T-helper 2 cell treated with Interferon-gamma antibody and Interleukin-4, amounts not matched to agents 5 μg/mL and 100 μg/mL, for 36 hours (primary cell): ENCODE results near the gene CEP85L.

Source experiments
- DNase-seq: peaks from one replicate; pipeline ENCODE4 v3.0.0; 2021; ENCODE audit warnings: low spot score
- H3K27ac Mint-ChIP-seq: one replicate; pipeline ENCODE4 v1.8.0; 2021; ENCODE audit warnings: mild to moderate bottlenecking, mixed read lengths
- H3K27me3 Mint-ChIP-seq: one replicate; pipeline ENCODE4 v1.8.0; 2021; ENCODE audit warnings: low read depth, mixed read lengths
- H3K36me3 Mint-ChIP-seq: one replicate; pipeline ENCODE4 v1.8.0; 2021; ENCODE audit warnings: low read depth, mixed read lengths
- H3K4me1 Mint-ChIP-seq: one replicate; pipeline ENCODE4 v1.8.0; 2021; ENCODE audit warnings: low read depth, mixed read lengths
- H3K4me3 Mint-ChIP-seq: one replicate; pipeline ENCODE4 v1.8.0; 2022; ENCODE audit warnings: mild to moderate bottlenecking, moderate library complexity, mixed read lengths
- H3K9me3 Mint-ChIP-seq: one replicate; pipeline ENCODE4 v1.8.0; 2021; ENCODE audit warnings: mixed read lengths

Gene CEP85L

DNA sequence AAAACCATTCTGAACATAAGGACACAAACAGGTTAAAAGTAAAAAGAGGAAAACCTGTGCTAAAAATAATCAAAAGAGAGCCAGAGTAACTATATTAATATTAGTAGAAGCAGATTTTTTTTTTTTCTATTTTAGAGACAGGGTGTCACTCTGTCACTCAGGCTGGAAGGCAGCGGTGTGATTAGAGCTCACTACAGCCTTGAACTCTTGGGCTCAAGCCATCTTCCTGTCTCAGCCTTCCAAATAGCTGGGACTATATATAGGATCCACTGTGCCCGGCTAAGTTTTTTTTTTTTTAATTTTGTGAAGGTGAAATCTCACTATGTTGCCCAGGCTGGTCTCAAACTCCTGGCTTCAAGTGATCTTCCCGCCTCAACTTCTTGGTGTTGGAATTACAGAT is 136.7 kb downstream of the CEP85L start:
- H3K4me3 Mint-ChIP-seq: no peak overlapping the region
- H3K27me3 Mint-ChIP-seq: no peaks in the 10 kb centered on the region
- peaks cover 25% of the 10 kb centered on the region for H3K36me3 Mint-ChIP-seq
- H3K27ac Mint-ChIP-seq: no peak overlapping the region
- no peak for DNase-seq
- no peaks in the 10 kb centered on the region for H3K9me3 Mint-ChIP-seq
- peaks cover 6% of the 10 kb centered on the region for H3K4me1 Mint-ChIP-seq

DNA sequence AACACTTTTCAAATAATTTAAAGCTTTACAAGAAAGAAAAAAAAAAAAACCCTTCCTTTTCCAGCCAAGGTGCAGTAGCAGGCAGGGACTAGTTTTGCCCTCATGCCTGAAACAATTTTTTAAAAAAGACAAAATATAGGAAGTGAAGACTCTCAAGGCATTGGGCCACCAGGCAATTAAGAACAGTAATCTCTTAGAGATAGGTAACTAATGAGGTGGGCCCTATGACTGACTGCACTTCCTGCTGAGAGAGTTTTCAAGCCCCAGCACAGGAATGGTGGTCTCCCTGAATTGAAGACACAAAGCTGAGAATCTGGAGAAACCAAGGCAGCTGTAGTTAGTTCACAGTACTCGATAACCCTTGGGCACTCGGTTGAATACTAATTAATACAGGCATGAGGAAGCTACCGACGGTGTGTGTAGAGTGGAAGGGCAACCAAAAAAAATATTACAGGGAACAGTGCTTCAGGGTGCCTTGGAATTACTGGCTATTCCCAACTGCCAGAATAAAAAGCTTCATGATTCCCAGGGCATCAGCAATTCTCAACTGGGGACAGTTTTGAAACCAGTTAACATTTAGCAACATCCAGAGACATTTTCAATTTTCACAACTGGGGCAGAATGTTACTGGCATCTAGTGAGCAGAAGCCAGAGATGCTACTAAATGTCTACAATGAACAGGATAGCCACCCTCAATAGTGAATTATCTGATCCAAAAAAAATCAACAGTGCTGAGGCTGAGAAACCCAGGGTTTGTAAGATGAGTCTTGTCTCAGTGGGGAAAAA is 139.3 kb downstream of the CEP85L start:
- Mint-ChIP-seq H3K4me1 (peaks cover 6% of the 10 kb centered on the region), H3K27me3 (no peaks in the 10 kb centered on the region), H3K4me3 (no peak overlapping the region), H3K9me3 (no peaks in the 10 kb centered on the region), H3K36me3 (peaks cover 8% of the 10 kb centered on the region), H3K27ac (peak overlapping the region; percentile 49)
- no peak for DNase-seq

DNA sequence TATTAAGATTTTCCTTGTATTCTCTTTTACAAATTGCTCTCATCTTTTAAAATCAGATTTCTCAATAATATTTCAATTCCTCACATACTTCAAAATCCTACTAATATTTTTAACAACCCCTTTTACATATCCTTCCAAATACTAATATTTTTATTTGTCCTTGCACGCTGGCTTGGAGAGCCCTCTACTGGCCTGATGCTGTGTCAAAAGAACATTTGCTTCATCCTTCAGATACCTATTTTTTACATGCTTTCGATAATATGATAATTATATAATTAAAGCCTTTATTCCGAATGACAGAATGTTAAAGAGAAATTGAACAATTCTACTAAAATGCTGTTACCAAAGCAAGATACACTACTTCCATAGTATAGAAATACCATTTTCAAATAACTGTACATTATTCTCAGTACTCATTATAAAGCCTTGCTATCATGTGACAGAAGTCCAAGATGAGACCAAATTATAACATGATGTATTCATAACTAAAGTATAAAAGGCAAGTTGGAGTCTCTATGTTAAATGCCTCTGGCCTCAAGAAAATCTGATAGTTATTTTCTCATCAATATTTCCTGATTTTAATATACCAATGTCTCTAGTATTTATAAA is 142.3 kb downstream of the CEP85L start:
- peaks cover 14% of the 10 kb centered on the region for H3K36me3 Mint-ChIP-seq
- H3K27ac Mint-ChIP-seq: no peak overlapping the region
- no peak for DNase-seq
- H3K4me1 Mint-ChIP-seq: peaks cover 3% of the 10 kb centered on the region
- no peaks in the 10 kb centered on the region for H3K9me3 Mint-ChIP-seq
- no peak overlapping the region for H3K4me3 Mint-ChIP-seq
- H3K27me3 Mint-ChIP-seq: no peaks in the 10 kb centered on the region

DNA sequence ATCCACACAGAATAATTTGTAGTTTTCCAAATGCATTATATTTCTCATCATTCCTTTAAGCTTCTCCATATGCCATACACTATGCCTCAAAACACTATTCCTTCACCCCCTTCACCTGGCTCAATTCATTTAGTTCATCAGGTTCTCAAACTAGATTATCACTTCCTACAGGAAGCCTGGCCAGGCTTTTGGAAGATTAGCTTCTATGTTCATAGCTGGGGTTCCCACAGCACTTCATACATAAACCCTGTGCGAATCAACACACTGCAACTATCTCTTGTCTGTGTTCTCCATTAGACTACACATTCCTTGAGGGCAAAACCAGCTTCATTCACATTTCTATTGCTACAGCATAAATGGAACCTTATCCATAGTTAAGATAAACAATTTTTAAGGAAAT is 143.8 kb downstream of the CEP85L start:
- no peak for DNase-seq
- peaks cover 3% of the 10 kb centered on the region for H3K4me1 Mint-ChIP-seq
- H3K27ac Mint-ChIP-seq: no peak overlapping the region
- peaks cover 27% of the 10 kb centered on the region for H3K36me3 Mint-ChIP-seq
- no peaks in the 10 kb centered on the region for H3K9me3 Mint-ChIP-seq
- H3K27me3 Mint-ChIP-seq: no peaks in the 10 kb centered on the region
- H3K4me3 Mint-ChIP-seq: no peak overlapping the region

DNA sequence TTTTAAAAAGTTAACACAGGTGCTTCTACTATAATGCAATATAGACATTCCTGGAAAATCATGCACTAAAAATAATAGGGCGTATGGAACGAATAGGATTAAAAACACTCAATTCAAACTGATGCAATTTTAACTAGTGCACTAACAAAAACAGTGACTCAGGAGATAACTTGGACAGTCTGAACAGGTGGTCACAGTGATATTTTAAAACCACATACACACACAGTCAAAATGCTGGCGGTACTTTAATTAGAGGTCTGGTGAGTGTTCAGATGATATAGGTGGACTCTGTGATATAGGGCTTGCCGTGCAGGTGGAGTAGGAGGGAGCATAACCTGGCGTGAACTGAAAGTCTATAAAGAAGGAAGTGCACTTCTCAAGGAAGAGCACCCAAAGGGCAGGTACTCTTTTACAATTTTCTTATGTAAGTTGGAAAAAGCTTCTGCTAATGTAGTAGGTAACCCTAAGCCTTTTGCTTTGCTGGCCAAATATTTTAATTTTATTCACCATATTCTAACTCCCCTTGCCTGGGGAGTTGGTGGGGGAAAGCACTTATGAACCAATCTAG is 145.2 kb downstream of the CEP85L start:
- H3K27ac Mint-ChIP-seq: no peak overlapping the region
- DNase-seq: no peak
- peaks cover 2% of the 10 kb centered on the region for H3K4me1 Mint-ChIP-seq
- peaks cover 5% of the 10 kb centered on the region for H3K9me3 Mint-ChIP-seq
- peaks cover 39% of the 10 kb centered on the region for H3K36me3 Mint-ChIP-seq
- H3K27me3 Mint-ChIP-seq: no peaks in the 10 kb centered on the region
- no peak overlapping the region for H3K4me3 Mint-ChIP-seq

DNA sequence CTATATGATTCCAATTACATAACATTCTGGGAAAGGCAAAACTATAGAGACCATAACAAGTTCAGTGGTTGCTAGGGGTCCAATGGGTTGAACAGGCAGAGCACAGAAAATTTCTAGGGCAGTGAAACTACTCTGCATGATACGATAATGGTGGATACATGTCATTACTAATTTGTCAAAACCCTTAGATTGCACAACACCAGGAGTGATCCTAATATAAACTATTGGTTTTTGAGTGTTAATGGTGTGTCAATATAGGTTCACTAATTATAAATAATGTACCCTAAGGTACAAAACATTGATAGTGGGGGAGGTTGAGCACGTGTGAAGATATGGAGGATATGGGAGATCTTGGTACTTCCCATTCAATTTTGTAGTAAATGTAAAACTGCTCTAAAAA is 145.7 kb downstream of the CEP85L start:
- H3K27me3 Mint-ChIP-seq: no peaks in the 10 kb centered on the region
- H3K36me3 Mint-ChIP-seq: peaks cover 43% of the 10 kb centered on the region
- H3K27ac Mint-ChIP-seq: no peak overlapping the region
- H3K9me3 Mint-ChIP-seq: peaks cover 5% of the 10 kb centered on the region
- H3K4me3 Mint-ChIP-seq: no peak overlapping the region
- no peak for DNase-seq
- peaks cover 2% of the 10 kb centered on the region for H3K4me1 Mint-ChIP-seq

DNA sequence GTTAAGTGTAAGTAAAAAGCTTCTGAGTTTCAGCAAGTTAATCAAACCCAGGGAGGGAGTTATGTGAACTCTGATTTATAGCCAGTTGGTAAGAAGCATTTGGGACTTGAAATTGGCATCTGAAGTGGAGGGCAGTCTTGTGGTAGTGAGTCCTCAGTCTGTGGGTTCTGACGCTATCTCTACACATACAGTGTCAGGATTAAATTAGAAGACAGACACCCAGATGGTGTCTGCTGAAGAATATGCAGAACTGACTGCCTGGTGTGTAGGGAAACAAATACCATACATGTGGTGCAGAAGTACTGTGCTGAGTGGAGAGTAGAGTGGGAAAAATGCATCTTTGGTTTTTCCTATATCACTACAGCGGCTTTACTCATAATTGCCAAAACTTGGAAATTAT is 146.8 kb downstream of the CEP85L start:
- H3K4me3 Mint-ChIP-seq: no peak overlapping the region
- H3K27ac Mint-ChIP-seq: no peak overlapping the region
- no peak for DNase-seq
- peaks cover 2% of the 10 kb centered on the region for H3K4me1 Mint-ChIP-seq
- peaks cover 46% of the 10 kb centered on the region for H3K36me3 Mint-ChIP-seq
- H3K27me3 Mint-ChIP-seq: no peaks in the 10 kb centered on the region
- H3K9me3 Mint-ChIP-seq: peaks cover 9% of the 10 kb centered on the region

DNA sequence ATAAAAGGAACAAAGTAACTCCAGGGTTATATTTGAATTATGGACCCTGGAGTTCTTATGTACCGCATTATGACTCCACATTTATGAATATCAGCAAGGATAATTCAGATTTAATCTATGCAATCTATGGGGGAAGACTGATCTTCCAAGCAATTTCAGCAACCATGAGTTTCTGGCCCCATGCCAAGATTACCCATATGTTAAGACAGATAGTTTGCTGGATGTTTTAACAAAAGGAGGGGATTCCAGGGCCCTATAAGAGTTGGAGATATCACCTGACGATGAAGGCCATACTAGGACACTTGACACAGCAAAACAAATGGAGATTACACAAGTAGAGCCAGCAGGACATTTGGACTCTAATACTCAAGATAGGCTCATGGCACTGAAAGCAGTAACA is 149.2 kb downstream of the CEP85L start:
- peaks cover 52% of the 10 kb centered on the region for H3K36me3 Mint-ChIP-seq
- peaks cover 9% of the 10 kb centered on the region for H3K9me3 Mint-ChIP-seq
- no peaks in the 10 kb centered on the region for H3K27me3 Mint-ChIP-seq
- peaks cover 2% of the 10 kb centered on the region for H3K4me1 Mint-ChIP-seq
- no peak for DNase-seq
- no peak overlapping the region for H3K4me3 Mint-ChIP-seq
- no peak overlapping the region for H3K27ac Mint-ChIP-seq

DNA sequence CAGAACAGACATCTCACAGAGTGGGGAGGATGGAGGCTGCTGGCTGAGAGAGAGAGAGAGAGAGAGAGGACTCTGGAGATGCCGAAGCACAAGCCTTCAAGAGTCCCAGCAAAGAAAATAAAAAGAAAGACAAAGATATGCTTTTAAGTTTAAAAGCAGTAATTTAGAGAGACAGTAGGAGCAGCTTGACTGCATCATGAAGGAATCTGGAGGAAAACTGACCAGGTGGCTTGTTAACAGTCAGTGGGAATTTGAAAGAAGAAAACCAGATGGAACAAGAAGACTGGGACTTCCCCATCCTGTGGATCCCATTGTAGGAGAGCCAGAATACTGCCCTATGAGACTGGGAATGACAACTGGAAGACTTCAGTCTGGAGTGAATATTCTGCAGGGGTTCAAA is 149.6 kb downstream of the CEP85L start:
- peaks cover 9% of the 10 kb centered on the region for H3K9me3 Mint-ChIP-seq
- H3K4me3 Mint-ChIP-seq: no peak overlapping the region
- H3K27me3 Mint-ChIP-seq: no peaks in the 10 kb centered on the region
- no peak for DNase-seq
- peaks cover 52% of the 10 kb centered on the region for H3K36me3 Mint-ChIP-seq
- peaks cover 2% of the 10 kb centered on the region for H3K4me1 Mint-ChIP-seq
- peak overlapping the region; percentile 17 for H3K27ac Mint-ChIP-seq

DNA sequence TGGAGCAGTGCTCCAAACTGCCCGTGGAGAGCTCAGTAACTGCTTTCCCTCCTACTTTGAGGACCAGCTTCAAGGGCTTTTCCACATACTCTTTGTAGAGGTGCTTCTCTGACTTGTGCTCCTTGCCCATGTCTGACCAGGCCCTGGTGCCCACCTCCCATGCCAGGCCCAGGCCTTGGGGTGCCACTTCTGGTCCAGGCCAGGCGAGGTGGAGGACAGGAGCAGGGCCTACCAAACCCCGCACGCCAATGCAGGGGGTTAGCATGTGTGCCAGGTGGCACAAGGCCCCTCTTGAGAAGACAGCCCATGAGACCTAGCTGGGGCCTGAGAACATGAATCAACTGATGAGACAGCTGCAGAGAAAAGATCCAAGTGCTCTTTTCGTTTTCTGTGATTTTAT is 150.3 kb downstream of the CEP85L start:
- DNase-seq: no peak
- Mint-ChIP-seq H3K9me3 (peaks cover 9% of the 10 kb centered on the region), H3K36me3 (peaks cover 54% of the 10 kb centered on the region), H3K27ac (no peak overlapping the region), H3K4me1 (peaks cover 2% of the 10 kb centered on the region), H3K4me3 (no peak overlapping the region), H3K27me3 (no peaks in the 10 kb centered on the region)

DNA sequence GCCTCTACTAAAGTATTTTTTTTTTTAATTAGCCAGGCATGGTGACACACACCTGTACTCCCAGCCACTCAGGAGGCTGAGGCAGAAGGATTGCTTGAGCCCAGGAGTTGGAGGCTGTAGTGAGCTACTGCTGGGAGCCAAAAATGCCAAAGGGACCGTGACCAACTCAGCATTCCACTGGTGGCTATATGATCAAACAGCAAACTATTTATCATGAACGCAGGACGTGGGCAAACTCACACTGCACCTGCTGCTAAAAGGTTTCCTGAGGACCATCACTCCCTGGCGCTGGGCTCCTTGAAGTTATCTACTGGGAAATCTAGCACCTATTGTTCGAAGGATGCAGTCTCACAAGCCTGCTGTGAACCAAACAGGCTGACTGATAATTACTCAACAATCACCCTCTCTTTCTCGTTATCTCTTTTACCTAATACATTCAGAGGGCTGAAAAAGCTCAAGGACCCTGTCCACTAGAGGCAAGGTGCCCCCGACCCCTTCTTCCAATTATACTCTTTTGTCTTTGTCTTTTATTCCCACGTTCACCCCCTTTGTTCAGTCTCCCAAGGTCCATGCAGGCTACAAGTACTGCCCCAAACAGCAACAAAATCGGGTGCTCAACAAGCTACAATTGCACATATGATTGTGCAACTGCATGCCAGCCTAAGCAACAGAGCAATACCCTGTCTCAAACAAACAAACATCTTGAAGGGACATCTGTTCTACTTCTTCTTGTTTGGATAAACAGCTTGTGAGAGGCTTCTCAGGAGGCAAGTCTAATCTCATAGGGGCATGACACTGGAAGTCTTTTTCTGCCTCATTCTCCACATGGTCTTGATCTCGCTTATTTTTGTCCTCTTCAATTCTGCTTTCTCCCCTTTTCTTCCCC is 151.0 kb downstream of the CEP85L start:
- DNase-seq: no peak
- H3K27me3 Mint-ChIP-seq: no peaks in the 10 kb centered on the region
- H3K9me3 Mint-ChIP-seq: peaks cover 9% of the 10 kb centered on the region
- peaks cover 58% of the 10 kb centered on the region for H3K36me3 Mint-ChIP-seq
- peaks cover 2% of the 10 kb centered on the region for H3K4me1 Mint-ChIP-seq
- no peak overlapping the region for H3K27ac Mint-ChIP-seq
- H3K4me3 Mint-ChIP-seq: no peak overlapping the region

DNA sequence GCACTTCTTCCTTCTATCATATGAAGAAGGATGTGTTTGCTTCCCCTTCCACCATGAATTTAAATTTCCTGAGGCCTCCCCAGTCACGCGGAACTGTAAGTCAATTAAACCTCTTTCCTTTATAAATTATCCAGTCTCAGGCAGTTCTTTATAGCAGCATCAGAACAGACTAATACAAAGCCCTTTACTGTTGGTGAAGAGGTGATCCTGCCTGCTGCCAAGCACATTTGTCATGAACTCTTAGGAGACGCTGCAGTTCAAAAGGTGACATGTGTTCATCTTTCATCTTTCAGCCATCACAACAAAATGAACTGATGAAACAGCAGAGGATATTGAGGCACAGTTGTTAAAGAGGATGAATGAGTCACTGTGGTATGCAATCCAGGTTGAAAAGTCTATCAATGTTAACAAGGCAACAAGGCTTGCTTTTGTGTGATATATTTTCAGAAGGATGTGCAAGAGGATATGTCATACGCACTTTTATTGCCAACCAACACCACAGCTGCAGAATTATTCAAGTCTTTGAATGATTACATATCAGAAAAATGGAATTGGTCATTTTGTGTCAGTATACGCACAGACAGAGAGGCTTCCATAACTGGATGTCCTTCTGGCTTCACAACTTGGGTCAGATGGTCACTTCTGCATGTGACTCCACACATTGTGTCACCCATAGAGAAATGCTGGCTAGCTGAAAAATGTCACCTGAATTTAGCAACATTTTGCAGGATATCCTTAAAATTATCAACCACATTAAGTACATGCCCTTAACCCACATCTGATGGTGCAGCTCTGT is 155.7 kb downstream of the CEP85L start:
- H3K9me3 Mint-ChIP-seq: peaks cover 8% of the 10 kb centered on the region
- no peak for DNase-seq
- H3K4me3 Mint-ChIP-seq: no peak overlapping the region
- H3K36me3 Mint-ChIP-seq: peaks cover 48% of the 10 kb centered on the region
- no peak overlapping the region for H3K27ac Mint-ChIP-seq
- no peaks in the 10 kb centered on the region for H3K27me3 Mint-ChIP-seq
- H3K4me1 Mint-ChIP-seq: no peaks in the 10 kb centered on the region

DNA sequence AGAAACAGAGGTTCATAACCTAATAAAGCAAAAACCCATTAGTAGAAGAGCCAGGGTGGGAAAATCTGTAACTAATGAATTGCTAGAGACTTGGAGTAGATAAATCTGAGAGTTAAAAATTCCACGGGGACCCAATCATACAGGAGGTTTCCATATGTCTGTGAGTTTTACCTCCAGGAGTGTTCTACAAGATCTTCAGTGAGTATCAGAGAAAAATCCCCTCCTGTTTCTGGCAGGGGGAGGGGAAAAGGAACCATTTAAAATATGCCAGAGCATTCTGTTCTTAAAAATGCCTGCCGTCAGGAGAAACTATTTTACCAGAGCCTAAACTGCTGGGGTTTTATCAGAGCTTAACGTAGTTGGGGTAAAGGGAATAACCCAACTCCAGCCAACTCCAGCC is 157.3 kb downstream of the CEP85L start:
- H3K27me3 Mint-ChIP-seq: no peaks in the 10 kb centered on the region
- H3K9me3 Mint-ChIP-seq: peaks cover 19% of the 10 kb centered on the region
- peaks cover 57% of the 10 kb centered on the region for H3K36me3 Mint-ChIP-seq
- no peaks in the 10 kb centered on the region for H3K4me1 Mint-ChIP-seq
- H3K27ac Mint-ChIP-seq: no peak overlapping the region
- H3K4me3 Mint-ChIP-seq: no peak overlapping the region
- no peak for DNase-seq
